IPS-NIHi7 (cell line): ENCODE results near the gene ARL4D.
"Not testable (repeated sequence)": the region's sequence is repeated elsewhere in the genome, so short reads cannot be mapped to it uniquely, and the experiment has no call there.

Experiments
- DNase-seq: peaks from one replicate; pipeline ENCODE4 v3.0.0; 2012; ENCODE audit warnings: mixed read lengths; ENCODE audit errors: extremely low spot score

The ARL4D gene, protein sequence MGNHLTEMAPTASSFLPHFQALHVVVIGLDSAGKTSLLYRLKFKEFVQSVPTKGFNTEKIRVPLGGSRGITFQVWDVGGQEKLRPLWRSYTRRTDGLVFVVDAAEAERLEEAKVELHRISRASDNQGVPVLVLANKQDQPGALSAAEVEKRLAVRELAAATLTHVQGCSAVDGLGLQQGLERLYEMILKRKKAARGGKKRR

DNA sequence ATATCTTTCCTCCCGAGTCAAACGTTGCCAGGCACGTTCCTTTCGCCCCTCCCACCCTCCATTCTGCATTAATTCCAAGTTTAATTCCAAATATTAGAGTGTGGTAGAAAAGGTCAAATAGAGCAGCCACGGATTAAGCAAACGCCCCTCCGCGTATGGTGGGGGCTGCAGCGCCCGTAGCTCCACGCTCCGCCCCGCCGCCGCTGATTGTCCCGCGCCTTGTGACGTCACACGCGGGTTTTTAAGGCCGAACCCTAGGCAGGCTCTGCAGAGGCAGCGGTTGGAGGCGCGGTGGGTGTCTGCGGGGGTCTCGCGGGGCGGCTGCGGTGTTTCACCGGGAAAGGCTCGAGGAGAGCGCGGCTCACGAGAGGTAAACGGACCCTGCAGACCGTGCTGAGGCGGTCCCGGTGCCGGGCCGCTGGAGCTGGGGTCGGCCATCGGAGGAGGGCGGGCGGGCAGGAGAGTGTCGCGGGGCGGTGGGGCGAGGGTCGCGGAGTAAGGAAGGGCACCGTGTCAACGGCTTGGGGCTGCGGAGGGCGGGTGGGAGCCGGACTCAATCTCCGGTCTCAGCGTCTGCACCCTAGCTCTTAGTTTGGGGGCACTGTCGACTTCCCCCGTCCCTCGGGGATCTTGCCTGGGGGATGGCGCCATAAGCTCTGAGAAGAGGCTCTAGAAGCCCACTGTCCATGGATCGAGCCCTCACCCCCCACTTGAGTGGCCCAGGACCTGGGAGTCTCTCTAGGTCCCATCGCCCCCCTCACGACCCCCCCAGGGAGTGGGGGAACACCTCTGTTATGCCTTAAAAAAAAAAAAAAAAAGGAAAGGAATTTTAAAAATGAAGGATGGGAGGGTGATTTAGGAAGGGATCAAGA, at the start of gene ARL4D:
TSS of gene ARL4D (plus strand) at position 270 of the 872 bp plus-strand sequence. CDS start 740 bp downstream, outside the sequence.
- DNase-seq, result peak; percentile 81

DNA sequence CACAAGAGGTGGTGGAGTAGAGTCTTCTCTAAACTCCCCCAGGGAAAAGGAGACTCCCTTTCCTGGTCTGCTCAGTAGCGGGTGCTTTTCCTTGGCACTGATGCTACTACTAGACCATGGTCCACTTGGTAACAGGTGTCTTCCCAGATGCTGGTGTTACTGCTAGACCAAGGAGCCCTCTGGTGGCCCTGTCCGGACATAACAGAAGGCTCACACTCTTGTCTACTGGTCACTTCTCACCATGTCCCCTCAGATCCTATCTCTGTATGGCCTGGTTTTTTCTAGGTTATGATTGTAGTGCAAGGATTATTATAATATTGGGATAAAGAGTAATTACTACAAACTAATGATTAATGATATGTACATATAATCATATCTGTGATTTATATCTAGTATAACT, 49.7 kb upstream of the ARL4D start:
- DNase-seq, result no peak

DNA sequence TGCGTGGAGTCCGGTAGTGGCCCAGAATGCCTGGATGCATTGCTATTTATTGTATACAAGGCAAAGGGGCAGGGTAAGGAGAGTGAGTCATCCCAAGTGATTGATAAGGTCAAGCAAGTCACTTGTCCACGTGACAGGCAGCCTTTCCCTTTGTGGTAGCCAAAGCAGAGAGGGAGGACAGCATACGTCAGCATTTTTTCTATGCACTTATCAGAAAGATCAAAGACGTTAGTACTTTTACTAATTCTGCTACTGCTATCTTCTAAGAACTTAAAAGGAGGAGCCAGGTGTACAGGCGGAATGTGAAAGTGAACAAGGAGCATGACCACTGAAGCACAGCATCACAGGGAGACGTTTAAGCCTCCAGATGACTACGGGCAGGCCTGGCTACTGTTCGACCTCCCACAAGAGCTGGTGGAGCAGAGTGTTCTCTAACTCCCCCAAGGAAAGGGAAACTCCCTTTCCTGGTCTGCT, 47.9 kb upstream of the ARL4D start:
- no peak for DNase-seq

DNA sequence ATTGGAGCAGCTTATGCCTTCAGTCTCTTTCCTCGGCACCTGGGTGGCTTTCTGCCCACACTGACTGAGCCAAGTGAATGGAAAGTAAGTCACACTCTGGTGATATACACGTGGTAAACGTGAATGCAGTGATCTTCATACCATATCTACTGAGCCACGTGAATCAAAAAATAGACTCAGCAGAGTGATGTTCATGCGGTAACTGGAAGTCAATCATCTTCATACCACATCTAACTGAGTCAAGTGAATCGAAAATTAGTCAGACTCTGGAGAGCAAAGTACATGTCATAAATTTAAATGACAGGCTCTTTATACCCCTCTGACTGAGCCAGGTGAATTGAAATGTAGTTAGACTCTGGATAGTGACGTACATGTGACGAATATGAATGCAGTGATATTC, 47.1 kb upstream of the ARL4D start:
- no peak for DNase-seq

DNA sequence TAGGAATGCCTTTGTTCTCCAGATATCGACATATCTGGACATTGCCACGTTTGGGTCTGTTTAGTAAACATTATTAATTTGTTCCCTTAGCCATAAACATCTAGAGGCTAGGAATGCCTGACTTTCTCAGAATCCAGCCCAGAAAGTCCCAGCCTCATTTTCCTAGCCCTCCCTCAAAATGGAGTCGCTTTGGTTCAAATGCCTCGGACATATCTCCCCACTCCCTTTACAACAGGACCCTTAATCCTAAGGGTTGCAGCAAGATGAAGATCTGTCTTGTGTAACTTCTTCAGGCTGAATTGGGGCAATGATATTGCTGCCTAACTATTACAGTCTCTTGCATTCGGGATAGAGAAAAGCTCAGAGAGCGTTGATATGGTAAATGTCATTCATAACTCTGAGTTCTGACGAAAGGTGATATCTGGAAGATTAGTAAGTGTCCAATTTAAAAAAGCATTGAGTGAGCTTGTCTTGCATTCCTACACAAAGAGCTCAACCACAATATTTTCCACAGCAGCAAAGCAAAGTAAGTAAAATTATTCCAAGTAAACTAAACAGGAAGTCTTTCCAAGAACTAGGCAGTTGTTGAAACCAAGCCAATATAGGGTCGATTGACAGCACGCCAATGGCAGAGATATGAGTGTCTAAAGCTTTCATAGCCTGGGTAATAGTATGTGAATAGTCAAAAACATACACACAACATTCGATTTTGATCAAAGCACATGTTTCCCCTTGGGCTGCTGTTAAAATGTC, 46.0 kb upstream of the ARL4D start:
- DNase-seq, result no peak

DNA sequence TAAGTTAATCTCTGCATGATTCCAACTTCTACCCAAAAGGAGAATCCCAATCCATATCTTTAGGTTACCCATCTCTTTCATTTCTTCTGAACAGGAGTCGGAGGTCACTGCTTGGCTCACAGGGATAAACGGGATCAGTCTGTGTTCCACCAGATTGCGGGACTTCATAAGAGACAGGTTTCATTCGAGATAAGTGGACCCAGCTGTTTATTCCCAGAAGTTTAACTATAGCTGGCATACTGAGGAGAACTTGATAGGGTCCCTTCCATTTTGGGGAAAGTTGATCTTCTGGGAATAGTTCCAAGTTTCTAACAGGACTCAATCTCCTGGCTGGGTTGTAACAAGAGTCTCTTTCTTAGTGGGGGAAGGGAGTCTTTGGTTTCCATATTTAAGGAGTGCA, 45.4 kb upstream of the ARL4D start:
- no peak for DNase-seq

DNA sequence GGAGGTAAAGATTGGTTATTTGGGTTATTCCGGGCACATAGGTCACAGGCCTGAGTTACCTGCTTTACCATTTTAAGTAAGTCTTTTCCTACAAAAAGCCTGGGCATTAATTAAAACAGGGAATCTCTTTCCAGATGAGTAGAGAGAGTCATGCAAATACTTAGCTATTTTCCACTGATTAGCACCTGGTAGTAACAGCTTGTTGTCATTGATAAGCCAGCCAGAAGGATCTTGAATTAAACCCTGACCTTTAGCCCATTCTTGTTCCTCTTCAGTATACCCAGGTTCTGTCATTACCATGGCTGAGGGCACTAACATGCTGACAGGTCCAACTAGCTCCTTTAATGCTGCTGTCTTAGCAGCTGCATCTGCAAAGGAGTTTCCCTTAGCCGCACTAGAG, 44.4 kb upstream of the ARL4D start:
- DNase-seq, result no peak

DNA sequence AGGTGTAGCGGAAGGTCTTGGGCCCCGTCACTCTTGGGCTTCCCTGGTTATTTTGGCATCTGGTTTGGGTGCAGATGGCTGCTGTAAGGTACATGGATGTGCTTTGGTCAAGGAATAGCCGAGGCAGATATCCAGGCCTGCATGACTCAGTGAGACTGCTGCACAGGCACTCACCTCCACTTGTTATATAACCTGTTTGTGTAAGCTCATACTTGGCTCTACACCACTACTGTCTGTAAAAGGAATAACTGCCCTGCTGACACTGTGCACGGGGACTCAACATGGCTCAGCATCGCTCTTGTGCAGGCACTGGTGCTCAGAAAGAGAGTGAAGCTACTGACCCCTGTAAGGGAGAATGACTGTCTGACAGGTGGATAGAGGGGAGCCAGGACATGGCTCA, 42.3 kb upstream of the ARL4D start:
- DNase-seq, result no peak

DNA sequence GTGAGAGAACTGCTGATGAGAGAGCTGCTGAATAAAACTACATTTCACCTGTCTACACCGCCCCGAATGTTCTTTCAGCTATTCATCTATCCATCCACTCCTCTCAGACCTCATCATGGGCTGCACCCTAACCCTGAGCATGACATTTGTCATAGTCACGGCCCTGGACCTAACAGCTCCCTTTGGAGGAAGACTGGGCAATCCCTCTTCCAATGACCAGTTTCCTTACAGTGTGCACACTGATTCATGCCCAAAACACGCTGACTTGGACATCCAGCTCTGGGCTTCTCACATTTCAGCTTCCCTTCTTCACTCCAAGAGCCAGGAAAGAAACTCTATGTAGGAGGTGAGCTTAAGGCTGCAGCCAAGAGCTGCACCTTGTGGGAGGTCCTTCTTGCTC, 41.8 kb upstream of the ARL4D start:
- no peak for DNase-seq

DNA sequence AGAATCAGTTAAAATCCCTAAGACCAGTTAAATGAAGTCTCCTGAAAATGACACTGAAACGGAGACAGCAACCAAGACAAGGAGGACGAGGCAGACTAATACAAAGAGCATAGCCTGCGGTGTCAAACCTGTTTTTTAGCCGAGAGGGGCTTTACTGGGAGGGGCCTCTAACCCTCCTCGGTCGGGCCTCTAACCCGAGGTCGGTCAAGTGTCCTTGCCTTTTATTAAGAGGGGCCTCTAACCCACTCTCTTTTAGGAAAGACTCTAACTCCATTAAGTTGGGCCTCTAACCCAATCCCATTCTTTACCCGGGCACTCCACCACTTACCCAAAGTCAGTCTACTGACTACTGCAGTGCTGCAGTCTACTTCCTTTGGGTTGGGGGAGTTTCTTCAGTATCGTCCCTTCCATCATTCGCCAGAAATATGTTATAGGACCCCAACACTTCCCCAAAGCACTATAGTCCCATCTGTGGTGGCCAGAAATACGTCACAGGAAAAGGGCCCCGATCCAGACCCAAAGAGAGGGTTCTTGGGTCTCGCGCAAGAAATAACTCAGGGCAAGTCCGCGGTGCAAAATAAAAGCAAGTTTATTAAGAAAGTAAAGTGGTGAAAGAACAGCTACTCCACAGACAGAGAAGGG, 39.2 kb upstream of the ARL4D start:
- DNase-seq, result no peak

DNA sequence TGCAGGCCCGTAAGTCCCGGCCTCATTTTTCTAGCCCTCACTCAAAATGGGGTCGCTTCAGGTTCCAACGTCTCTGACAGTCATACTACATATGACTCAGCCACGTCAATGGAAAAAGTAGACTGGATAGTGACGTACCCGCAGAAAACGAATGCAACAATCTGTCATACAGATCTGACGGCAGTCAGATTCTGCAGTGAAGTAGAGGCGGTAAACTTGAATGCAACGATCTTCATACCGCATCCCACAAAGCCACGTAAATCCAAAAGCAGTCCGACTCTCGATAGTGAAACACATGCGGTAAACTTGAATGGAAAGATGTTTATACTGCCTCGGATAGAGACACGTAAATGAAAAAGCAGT, 38.4 kb upstream of the ARL4D start:
- DNase-seq, result no peak

DNA sequence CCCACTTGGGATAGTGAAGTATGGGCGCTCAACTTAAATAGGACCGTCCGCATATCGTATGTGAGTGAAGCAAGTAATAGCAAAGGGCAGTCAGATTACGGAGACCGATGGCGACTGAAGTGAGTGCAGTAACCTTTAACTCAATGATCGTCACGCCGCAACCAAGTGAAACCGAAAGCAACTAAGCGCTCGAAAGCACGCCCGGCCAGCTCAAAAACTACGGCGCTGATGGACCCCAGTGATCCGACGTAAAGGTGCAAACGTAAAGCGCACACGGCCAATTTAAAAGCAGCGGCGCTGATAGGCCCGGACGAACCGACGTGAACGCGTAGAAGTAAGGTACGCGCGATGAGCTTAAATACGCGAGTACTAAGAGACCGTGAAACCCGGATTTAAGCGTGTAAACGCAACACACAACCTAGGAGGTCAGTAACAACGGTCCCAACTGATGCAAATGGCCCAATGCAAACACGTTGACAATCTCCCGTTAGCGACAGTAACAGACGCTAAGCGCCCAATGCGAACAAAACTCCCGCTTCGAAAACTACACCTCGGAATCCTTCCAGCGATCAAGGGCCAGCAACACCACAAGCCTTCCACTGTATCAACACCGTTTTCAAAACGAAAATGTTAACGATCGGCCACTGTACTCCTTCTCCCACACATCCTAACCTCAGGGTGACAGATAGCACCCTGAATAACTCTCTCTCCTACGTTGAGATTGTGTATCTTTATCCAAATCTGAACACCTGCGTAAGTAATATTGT, 37.9 kb upstream of the ARL4D start:
- DNase-seq, result peak; percentile 56

DNA sequence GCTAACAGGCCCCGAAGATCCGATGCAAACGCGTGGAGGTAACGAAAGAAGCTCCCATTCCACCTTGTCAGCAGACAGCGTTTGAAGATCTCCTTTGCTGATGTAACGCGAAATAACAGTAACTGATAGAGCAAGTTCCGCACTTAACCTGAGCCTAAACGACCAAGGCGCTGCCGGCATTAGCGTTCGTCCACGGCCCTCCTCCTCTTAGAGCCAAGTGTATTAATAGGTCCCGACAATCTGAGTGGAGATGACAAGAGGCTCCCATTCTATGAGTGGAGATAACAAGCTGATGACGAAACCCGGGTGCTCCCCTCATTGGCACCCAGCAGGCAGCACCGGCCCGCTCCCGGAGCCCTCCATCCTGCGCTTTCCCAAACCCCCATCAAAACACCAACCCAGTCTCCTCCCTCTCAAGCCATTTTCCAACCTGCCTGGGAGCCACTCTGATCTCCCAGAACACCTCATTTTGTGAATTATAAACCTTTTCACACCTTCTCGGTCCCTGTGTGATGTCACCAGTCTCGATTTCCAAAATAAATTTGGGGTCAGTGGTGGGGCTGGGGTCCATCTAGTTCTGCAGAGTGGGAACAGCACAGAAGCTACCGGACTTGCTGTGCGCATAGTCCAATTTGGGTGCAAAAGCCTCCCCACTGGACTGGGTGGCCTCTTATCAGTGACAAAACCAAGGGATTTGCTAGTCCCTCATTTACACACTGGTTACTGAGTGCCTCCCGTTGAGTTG, 35.4 kb upstream of the ARL4D start:
- no peak for DNase-seq

DNA sequence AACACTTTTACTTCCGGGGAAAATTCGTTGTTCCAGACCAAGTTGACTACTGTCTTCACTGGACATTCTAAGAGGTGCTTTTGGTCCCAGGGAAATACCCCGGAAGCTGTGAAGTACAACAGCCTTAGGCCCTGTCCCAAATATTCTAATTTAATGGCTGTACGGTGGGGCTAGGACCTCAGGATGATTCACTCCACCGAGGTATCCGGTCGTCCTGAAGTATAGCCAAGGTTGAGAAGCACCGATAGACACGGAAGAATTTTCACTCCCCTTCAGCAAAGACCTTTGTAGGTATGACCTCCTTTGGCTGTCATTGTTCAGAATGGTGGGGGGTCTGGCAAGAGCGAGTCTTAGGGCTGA, 34.9 kb upstream of the ARL4D start:
- DNase-seq, result no peak

DNA sequence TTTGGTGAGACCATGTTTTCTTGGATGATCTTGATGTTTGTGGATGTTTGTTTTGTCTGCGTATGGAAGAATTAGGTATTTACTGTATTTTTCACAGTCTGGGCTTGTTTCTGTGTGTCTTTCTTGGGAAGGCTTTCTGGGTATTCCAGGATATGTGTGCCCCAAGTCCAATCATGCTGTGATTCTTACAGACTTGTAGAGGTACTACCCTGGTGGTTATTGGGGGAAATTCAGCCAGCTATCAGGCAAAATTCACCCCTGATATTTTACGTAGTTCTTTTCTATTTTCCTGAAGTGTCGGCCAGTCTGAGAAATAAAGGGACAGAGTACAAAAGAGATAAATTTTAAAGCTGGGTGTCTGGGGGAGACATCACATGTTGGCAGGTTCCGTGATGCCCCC, 33.4 kb upstream of the ARL4D start:
- DNase-seq, result no peak

DNA sequence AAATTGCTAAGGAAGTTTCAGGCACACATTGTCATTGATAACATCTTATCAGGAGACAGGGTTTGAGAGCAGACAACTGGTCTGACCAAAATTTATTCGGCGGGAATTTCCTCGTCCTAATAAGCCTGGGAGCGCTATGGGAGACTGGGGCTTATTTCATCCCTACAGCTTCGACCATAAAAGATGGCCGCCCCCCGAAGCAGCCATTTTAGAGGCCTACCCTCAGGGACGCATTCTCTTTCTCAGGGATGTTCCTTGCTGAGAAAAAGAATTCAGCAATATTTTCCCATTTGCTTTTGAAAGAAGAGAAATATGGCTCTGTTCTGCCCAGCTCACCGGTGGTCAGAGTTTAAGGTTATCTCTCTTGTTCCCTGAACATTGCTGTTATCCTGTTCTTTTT, 32.9 kb upstream of the ARL4D start:
- not testable (repeated sequence) for DNase-seq

DNA sequence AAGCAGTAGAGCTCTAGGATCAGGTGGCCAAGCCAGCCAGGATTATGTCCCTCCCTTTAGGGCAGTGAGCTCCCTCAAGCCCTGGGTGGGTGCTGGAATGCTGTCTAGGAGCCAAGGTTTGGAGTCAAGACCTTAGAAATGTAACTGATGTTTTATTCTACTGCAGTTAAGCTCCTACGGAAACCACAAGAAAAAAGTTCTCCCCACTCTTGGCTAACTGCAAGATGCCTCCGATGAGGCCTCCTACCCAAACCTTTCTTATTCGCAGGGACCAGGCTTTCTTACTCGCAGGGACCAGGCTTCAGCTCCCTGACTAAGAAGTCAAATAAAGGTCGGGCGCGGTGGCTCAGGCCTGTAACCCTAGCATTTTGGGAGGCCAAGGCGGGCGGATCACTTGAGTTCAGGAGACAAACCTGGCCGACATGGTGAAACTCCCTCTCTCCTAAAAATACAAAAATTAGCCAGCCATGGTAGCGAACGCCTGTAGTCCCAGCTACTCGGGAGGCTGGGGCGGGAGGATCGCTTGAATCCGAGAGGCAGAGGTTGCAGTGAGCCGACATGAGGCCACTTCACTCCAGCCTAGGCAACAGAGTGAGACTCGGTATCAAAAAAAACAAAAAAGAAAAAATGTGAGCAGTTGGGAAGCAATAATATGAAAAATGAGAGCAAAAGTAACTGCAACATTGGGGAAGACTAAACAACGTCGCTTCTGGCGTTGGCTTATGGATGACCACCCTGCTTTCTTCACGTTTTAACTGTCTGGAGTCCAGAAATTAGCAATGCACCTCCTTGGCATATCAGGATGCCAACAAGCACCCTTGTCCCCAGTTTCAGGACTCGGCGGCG, 31.7 kb upstream of the ARL4D start:
- no peak for DNase-seq

DNA sequence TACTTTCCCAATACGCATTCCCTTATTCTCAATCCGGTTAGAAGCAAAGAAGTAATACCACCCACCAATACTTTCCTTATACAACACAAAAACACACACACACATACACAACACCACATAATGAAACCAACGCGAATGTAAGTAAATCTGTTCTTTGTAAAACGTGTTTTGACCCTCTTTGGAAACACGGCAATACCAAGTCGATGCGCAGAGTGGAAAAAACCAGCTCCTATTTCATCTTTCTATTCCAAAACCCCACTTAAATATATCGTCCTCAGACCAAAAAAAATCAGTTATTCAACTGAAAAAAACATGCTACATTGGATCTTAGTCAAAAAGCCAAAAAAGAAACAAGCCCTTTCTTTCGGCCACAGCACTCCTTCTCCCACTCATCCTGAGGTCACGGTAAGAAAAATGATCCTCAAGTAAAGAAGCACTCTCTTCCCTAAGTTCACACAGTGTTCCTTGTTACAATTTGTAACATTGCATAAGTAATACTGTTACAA, 31.0 kb upstream of the ARL4D start:
- DNase-seq, result peak; percentile 33

DNA sequence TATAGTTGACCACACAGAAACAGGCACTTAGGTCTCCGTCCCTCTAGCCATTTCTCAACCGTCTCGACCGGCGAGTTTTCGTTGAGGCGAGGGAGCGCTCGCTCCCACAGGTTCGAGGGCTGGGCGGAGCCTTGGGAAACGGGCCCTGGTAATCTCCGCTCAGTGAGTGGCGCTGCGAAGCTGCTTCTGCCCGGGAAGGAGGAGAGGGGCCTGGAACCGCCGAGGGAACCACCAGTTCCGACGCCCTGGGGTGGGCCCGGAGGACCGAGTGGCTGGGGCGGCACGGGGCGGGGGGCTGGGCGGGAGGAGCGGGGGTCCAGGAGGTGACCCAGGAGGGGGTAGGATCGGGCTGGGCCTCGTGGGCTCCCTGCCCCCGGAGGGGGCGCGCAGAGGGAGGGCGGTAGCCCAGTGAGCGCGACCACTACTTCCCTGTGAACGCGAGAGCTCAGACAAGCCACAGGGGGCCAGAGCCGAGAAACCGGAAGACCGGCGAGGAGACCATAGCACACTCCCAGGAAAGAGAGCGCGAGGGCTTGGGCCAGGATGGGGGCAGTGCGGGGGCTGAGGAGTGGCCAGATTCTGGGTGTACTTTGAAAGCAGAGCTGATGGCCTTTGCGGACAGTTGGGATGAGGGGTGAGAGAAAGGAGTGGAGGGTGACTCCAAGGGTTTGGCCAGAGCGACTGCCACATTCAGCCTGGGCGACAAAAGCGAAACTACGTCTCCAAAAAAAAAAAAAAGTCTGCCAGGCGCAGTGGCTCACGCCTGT, 29.9 kb upstream of the ARL4D start:
- peak; percentile 82 for DNase-seq
